ENCODE measurements around the gene TAB2. TPM values are rescaled to one million over a fixed set of nuclear protein-coding genes. Genes with fewer than 3 reads are reported as not detected.

The TAB2 gene
- total and polyA plus RNA-seq, 9 of the 15 experiments (the other 6 are each of a cell fraction or from before 2014, with no cell fraction given) = 9.1 to 38.3 (median 18.6) TPM

DNA sequence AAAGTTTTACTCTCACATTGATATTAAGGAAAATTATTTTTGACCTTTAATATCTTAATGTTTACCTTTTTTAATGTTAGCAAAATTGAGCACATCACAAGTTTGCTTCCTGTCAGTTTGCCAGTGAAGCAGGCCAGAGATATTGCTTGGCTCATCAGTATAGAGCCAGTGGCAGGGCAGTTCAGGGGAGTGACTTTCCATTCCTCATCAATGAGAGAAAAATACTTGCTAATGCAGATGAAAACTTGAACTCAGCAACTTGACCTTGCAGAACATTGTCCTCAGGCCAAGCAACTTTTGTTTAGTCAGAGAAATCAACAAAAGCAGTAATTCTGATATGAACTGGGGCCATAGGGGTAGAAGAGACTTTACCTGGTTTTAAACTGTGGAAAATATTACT, 6.9 kb downstream of the TAB2 start (continued):
- TF ChIP-seq, protein P1, sequence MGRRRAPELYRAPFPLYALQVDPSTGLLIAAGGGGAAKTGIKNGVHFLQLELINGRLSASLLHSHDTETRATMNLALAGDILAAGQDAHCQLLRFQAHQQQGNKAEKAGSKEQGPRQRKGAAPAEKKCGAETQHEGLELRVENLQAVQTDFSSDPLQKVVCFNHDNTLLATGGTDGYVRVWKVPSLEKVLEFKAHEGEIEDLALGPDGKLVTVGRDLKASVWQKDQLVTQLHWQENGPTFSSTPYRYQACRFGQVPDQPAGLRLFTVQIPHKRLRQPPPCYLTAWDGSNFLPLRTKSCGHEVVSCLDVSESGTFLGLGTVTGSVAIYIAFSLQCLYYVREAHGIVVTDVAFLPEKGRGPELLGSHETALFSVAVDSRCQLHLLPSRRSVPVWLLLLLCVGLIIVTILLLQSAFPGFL (CRISPR knock-in tag; IDR thresholded peaks at IDR 0.05) = no peak
- TF ChIP-seq POLR2AphosphoS5 (IDR thresholded peaks at IDR 0.05; ENCODE audit: control insufficient read depth, insufficient read depth, low read depth, low read length) (no peak), ZNF764 (CRISPR knock-in tag; IDR thresholded peaks at IDR 0.05; ENCODE audit: low read depth) (no peak), SMAD4 (CRISPR knock-in tag; conservative IDR thresholded peaks at IDR 0.05) (no peak)
- TF ChIP-seq, protein P2, sequence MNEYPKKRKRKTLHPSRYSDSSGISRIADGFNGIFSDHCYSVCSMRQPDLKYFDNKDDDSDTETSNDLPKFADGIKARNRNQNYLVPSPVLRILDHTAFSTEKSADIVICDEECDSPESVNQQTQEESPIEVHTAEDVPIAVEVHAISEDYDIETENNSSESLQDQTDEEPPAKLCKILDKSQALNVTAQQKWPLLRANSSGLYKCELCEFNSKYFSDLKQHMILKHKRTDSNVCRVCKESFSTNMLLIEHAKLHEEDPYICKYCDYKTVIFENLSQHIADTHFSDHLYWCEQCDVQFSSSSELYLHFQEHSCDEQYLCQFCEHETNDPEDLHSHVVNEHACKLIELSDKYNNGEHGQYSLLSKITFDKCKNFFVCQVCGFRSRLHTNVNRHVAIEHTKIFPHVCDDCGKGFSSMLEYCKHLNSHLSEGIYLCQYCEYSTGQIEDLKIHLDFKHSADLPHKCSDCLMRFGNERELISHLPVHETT (CRISPR knock-in tag; conservative IDR thresholded peaks at IDR 0.05 in 1 of 2, IDR thresholded peaks at IDR 0.05 in 1 of 2) = no peak

DNA sequence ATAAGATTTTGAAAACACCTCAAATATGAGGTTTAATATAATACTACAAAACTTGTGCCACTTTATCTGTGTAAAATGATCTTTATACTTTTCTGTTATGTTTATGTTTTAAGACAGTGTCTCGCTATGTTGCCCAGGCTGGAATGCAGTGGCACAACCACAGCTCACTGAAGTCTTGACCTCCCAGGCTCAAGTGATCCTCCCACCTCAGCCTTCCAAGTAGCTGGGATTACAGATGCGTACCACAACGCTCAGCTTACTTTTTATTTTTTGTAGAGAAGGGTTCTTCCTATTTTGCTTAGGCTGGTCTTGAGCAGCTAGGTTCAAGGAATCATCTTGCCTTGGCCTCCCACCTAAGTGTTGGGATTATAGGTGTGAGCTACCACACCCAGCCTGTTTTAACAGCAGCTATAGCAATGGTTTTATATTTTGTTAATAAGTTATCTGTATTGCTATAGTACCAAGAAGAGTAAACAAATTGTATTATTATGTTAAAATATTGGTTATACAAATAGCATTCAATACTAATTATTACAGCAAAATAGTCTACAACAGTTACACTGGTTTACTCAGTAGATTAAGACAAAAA, 8.2 kb downstream of the TAB2 start:
- no peaks in the 10 kb centered on the region for H3K9me1 ChIP-seq (ENCODE audit: control insufficient read depth, insufficient read depth, low read length)
- H4K20me1 ChIP-seq (replicated peaks; ENCODE audit: control insufficient read depth, insufficient read depth, low read length) = peaks cover 12% of the 10 kb centered on the region
- H3K36me3 ChIP-seq (ENCODE audit: control insufficient read depth, insufficient read depth, low read length) = no peaks in the 10 kb centered on the region
- DNase-seq (ENCODE audit: extremely low read depth in 1 of 4, low spot score in 3 of 4) (no peak), ATAC-seq (no peak), FAIRE-seq (no peak)
- no TSS peak for BruUV-seq (replicated peaks)
- H3K27ac ChIP-seq (ENCODE audit: extremely low read depth, low read depth, low read length) = no peak overlapping the region
- in situ Hi-C loops (cut with MboI) = no loop called here
- no peaks in the 10 kb centered on the region for H3K27me3 ChIP-seq (ENCODE audit: control insufficient read depth in 2 of 2, insufficient read depth in 2 of 2, low read length in 2 of 2)
- TF ChIP-seq ILF3 (IDR thresholded peaks at IDR 0.05; ENCODE audit: borderline replicate concordance) = no peak
- TF ChIP-seq, protein P3, sequence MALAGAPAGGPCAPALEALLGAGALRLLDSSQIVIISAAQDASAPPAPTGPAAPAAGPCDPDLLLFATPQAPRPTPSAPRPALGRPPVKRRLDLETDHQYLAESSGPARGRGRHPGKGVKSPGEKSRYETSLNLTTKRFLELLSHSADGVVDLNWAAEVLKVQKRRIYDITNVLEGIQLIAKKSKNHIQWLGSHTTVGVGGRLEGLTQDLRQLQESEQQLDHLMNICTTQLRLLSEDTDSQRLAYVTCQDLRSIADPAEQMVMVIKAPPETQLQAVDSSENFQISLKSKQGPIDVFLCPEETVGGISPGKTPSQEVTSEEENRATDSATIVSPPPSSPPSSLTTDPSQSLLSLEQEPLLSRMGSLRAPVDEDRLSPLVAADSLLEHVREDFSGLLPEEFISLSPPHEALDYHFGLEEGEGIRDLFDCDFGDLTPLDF (CRISPR knock-in tag; IDR thresholded peaks at IDR 0.05) = no peak
- peaks cover 0 to 8% of the 10 kb centered on the region in 2 experiments; a peak in 2 of 5 replicates for H3K4me1 ChIP-seq (replicated peaks in 1 of 2; ENCODE audit: control insufficient read depth in 2 of 2, insufficient read depth in 2 of 2, low read length in 2 of 2)
- no peak overlapping the region for H2AFZ ChIP-seq (ENCODE audit: low read depth, low read length)
- no peak overlapping the region for H3K4me3 ChIP-seq
- intact Hi-C loops (cut with micrococcal nuclease) = no loop called here
- CTCF ChIA-PET (ENCODE audit: low intra/inter-chr PET ratio) = interaction anchor here (0.7 kb wide), 1 partner anchor 82 kb away, joined by 4 read pairs; no protein-coding TSS in a partner anchor
- no peaks in the 10 kb centered on the region for H3K9me3 ChIP-seq (replicated peaks; ENCODE audit: control insufficient read depth, insufficient read depth, low read depth, low read length)
- peaks cover 96% of the 10 kb centered on the region for H3K79me2 ChIP-seq (ENCODE audit: control insufficient read depth, insufficient read depth, low read length)
- no peak overlapping the region for H3K9ac ChIP-seq (ENCODE audit: insufficient read depth in 1 of 2, low read depth in 2 of 2, low read length in 2 of 2)
- POLR2A ChIA-PET = interaction anchor here (0.6 to 1.4 kb wide), 3 partner anchors 8 to 63 kb away, joined by 3 read pairs; no protein-coding TSS in a partner anchor
- H3K4me2 ChIP-seq (ENCODE audit: insufficient read depth, low read length) = no peak overlapping the region
- WGBS (ENCODE audit: insufficient coverage, low coverage, missing lambda C conversion rate) = 85% methylated on average over 3 of the region's 3 CpGs
